DND-41 (cell line): ENCODE results near the gene LPAR5.

Source experiments
- ATAC-seq: fragments of 200-7000 bp; cut with Tn5 transposase; 3 replicates; pipeline ENCODE4 v1.9.1; 2021; ENCODE audit warnings: low read depth; ENCODE audit not compliant: insufficient read depth
- DNase-seq: peaks from one replicate; pipeline ENCODE4 v3.0.0-alpha.2; 2020
- H2AFZ ChIP-seq: 2 replicates; pipeline ENCODE4 v1.6.0; 2012; ENCODE audit warnings: low read depth, low read length
- H3K27ac ChIP-seq: 2 replicates; pipeline ENCODE4 v1.5.1; 2012; ENCODE audit warnings: low read length, inconsistent platforms
- H3K27me3 ChIP-seq: fragments of 200-600 bp; sonication (generic); 2 replicates; pipeline ENCODE4 v1.6.0; 2012; ENCODE audit warnings: low read length, mild to moderate bottlenecking, inconsistent platforms; ENCODE audit not compliant: insufficient read depth, poor library complexity
- H3K36me3 ChIP-seq: 2 replicates; pipeline ENCODE4 v1.5.1; 2012; ENCODE audit warnings: low read length, inconsistent platforms; ENCODE audit not compliant: insufficient read depth
- H3K4me1 ChIP-seq: 2 replicates; pipeline ENCODE4 v1.5.1; 2012; ENCODE audit warnings: mild to moderate bottlenecking, low read length; ENCODE audit not compliant: insufficient read depth
- H3K4me2 ChIP-seq: 2 replicates; pipeline ENCODE4 v1.6.0; 2012; ENCODE audit warnings: mild to moderate bottlenecking, moderate library complexity, low read length, inconsistent platforms; ENCODE audit not compliant: insufficient read depth
- H3K4me3 ChIP-seq, 2 experiments: fragments of 200-600 bp in 1 of 2; shearing (Covaris generic) in 1 of 2; 2 replicates each; pipeline ENCODE4 v1.5.1; 2012 to 2016; ENCODE audit warnings: inconsistent platforms in 2 of 2, low read length in 2 of 2, mild to moderate bottlenecking in 2 of 2, low read depth in 1 of 2, moderate library complexity in 1 of 2
- H3K79me2 ChIP-seq: 2 replicates; pipeline ENCODE4 v1.6.0; 2012; ENCODE audit warnings: low read length, inconsistent platforms; ENCODE audit not compliant: insufficient read depth
- H3K9ac ChIP-seq: 2 replicates; pipeline ENCODE4 v1.6.0; 2012; ENCODE audit warnings: low read depth, mild to moderate bottlenecking, inconsistent platforms, low read length, moderate library complexity
- H3K9me3 ChIP-seq: 2 replicates; pipeline ENCODE4 v1.5.1; 2012; ENCODE audit warnings: low read length, moderate library complexity, mild to moderate bottlenecking, inconsistent platforms; ENCODE audit not compliant: insufficient read depth, severe bottlenecking
- H4K20me1 ChIP-seq: 2 replicates; pipeline ENCODE4 v1.6.0; 2012; ENCODE audit warnings: low read length; ENCODE audit not compliant: insufficient read depth
- CTCF ChIP-seq: IDR thresholded peaks from 2 replicates; pipeline ENCODE4 v1.5.1; 2012; ENCODE audit warnings: borderline replicate concordance, low read length, moderate library complexity, mild to moderate bottlenecking; ENCODE audit not compliant: poor library complexity, severe bottlenecking; ENCODE audit errors: extremely low read depth
- EZH2 ChIP-seq: IDR thresholded peaks from 3 replicates; pipeline ENCODE4 v1.6.1; 2012; ENCODE audit warnings: borderline replicate concordance, low read depth, mild to moderate bottlenecking, moderate library complexity, low read length, inconsistent platforms; ENCODE audit not compliant: severe bottlenecking

The LPAR5 gene

GRCh38 chr12:6664902-6665301, 29.1 kb upstream of the LPAR5 start:
- no peak for TF ChIP-seq CTCF
- TF ChIP-seq EZH2 = no peak
- H3K4me3 ChIP-seq = no peak overlapping the region
- no peak overlapping the region for H3K9ac ChIP-seq
- peaks cover 27% of the 10 kb centered on the region for H3K4me1 ChIP-seq
- H3K27ac ChIP-seq = no peak overlapping the region
- no peaks in the 10 kb centered on the region for H3K27me3 ChIP-seq
- ATAC-seq (no peak), DNase-seq (no peak)
- H3K9me3 ChIP-seq = no peaks in the 10 kb centered on the region
- H4K20me1 ChIP-seq = no peaks in the 10 kb centered on the region
- no peak overlapping the region for H3K4me2 ChIP-seq
- no peak overlapping the region for H2AFZ ChIP-seq
- H3K36me3 ChIP-seq = peaks cover 38% of the 10 kb centered on the region
- peaks cover 25% of the 10 kb centered on the region for H3K79me2 ChIP-seq

- ATAC-seq (peak; percentile 99), DNase-seq (peak; percentile 99)
- Histone ChIP-seq H3K4me1 (peaks cover 27% of the 10 kb centered on the region), H3K4me3 (peak within 1 kb of the TSS; percentile 63 to 71), H2AFZ (peak within 1 kb of the TSS; percentile 85), H3K79me2 (peaks cover 41% of the 10 kb centered on the region), H4K20me1 (no peaks in the 10 kb centered on the region), H3K9me3 (no peaks in the 10 kb centered on the region), H3K27me3 (no peaks in the 10 kb centered on the region), H3K9ac (peak within 1 kb of the TSS; percentile 61), H3K36me3 (peaks cover 33% of the 10 kb centered on the region), H3K27ac (peak within 1 kb of the TSS; percentile 90), H3K4me2 (peak within 1 kb of the TSS; percentile 70)
- TF ChIP-seq EZH2 (no peak), CTCF (no peak)
Measured at GRCh38 chr12:6662906-6663742, 27.4 kb upstream of the LPAR5 start, which contains the start of gene ING4. ING4 (minus strand) TSS chr12:6663119; CDS start chr12:6663101, 18 bp downstream.

- peak overlapping the region; percentile 63 to 71 for H3K4me3 ChIP-seq
- H4K20me1 ChIP-seq = no peaks in the 10 kb centered on the region
- TF ChIP-seq CTCF (no peak), EZH2 (no peak)
- ATAC-seq (peak; percentile 48), DNase-seq (no peak)
- H3K27me3 ChIP-seq = no peaks in the 10 kb centered on the region
- peaks cover 27% of the 10 kb centered on the region for H3K4me1 ChIP-seq
- H3K9ac ChIP-seq = peak overlapping the region; percentile 61
- peak overlapping the region; percentile 75 for H3K27ac ChIP-seq
- H3K36me3 ChIP-seq = peaks cover 29% of the 10 kb centered on the region
- H3K9me3 ChIP-seq = no peaks in the 10 kb centered on the region
- peak overlapping the region; percentile 76 for H2AFZ ChIP-seq
- peaks cover 42% of the 10 kb centered on the region for H3K79me2 ChIP-seq
- H3K4me2 ChIP-seq = peak overlapping the region; percentile 70
Measured at GRCh38 chr12:6662602-6662905, 26.8 kb upstream of the LPAR5 start.
